ENCODE results near the gene AFG3L2.

Gene AFG3L2

GRCh38 chr18:12324991-12325725 is 51.9 kb downstream of the AFG3L2 start:
- 0 out of 2 replicates have a peak, but pooled peaks cover 3% of the 10 kb centered on the region for H3F3A ChIP-seq (ENCODE audit: insufficient read depth, low read length)
- H2AFZ ChIP-seq (ENCODE audit: low read length): no peak overlapping the region
- no peak overlapping the region for H3K4me2 ChIP-seq (ENCODE audit: low read length)
- H3K79me2 ChIP-seq (ENCODE audit: insufficient read depth, low read length): no peaks in the 10 kb centered on the region
- no peaks in the 10 kb centered on the region for H3K9me3 ChIP-seq (ENCODE audit: low read length)
- no peaks in the 10 kb centered on the region for H3K4me1 ChIP-seq (ENCODE audit: insufficient read depth, low read length, severe bottlenecking)
- no peak overlapping the region for H3K27ac ChIP-seq (ENCODE audit: low read depth, low read length, poor library complexity, severe bottlenecking)
- no peak overlapping the region for H3K4me3 ChIP-seq (ENCODE audit: low read depth, low read length, poor library complexity, severe bottlenecking)
- no peak overlapping the region for H3K9ac ChIP-seq (ENCODE audit: low read length)
- H4K20me1 ChIP-seq (ENCODE audit: insufficient read depth, low read length): no peaks in the 10 kb centered on the region
- H3K27me3 ChIP-seq (ENCODE audit: insufficient read depth, low read length): no peaks in the 10 kb centered on the region
- H3K9me2 ChIP-seq (ENCODE audit: low read depth, low read length): no peaks in the 10 kb centered on the region
- TF ChIP-seq CTCF (IDR thresholded peaks at IDR 0.05; ENCODE audit: low read length) (no peak), EZH2 (IDR thresholded peaks at IDR 0.05; ENCODE audit: borderline replicate concordance, low read length) (no peak)
- H3K36me3 ChIP-seq (ENCODE audit: insufficient read depth, low read length): peaks cover 51% of the 10 kb centered on the region

GRCh38 chr18:12321333-12321732 is 55.7 kb downstream of the AFG3L2 start:
- Histone ChIP-seq H3K36me3 (ENCODE audit: insufficient read depth, low read length) (peaks cover 19% of the 10 kb centered on the region), H2AFZ (ENCODE audit: low read length) (no peak overlapping the region), H3K27me3 (ENCODE audit: insufficient read depth, low read length) (no peaks in the 10 kb centered on the region), H4K20me1 (ENCODE audit: insufficient read depth, low read length) (no peaks in the 10 kb centered on the region), H3K4me2 (ENCODE audit: low read length) (no peak overlapping the region), H3K27ac (ENCODE audit: low read depth, low read length, poor library complexity, severe bottlenecking) (no peak overlapping the region), H3K9me3 (ENCODE audit: low read length) (no peaks in the 10 kb centered on the region), H3K4me1 (ENCODE audit: insufficient read depth, low read length, severe bottlenecking) (no peaks in the 10 kb centered on the region), H3K4me3 (ENCODE audit: low read depth, low read length, poor library complexity, severe bottlenecking) (no peak overlapping the region), H3K79me2 (ENCODE audit: insufficient read depth, low read length) (no peaks in the 10 kb centered on the region), H3K9me2 (ENCODE audit: low read depth, low read length) (no peaks in the 10 kb centered on the region), H3F3A (ENCODE audit: insufficient read depth, low read length) (no peaks in the 10 kb centered on the region), H3K9ac (ENCODE audit: low read length) (no peak overlapping the region)
- TF ChIP-seq EZH2 (IDR thresholded peaks at IDR 0.05; ENCODE audit: borderline replicate concordance, low read length) (no peak), CTCF (IDR thresholded peaks at IDR 0.05; ENCODE audit: low read length) (no peak)

- H3K9me3 ChIP-seq (ENCODE audit: low read length): no peaks in the 10 kb centered on the region
- H3K27me3 ChIP-seq (ENCODE audit: insufficient read depth, low read length): peaks cover 2% of the 10 kb centered on the region; the same call in 1 of the 2 replicates
- H3K9ac ChIP-seq (ENCODE audit: low read length): no peak overlapping the region
- no peak overlapping the region for H3K27ac ChIP-seq (ENCODE audit: low read depth, low read length, poor library complexity, severe bottlenecking)
- H3K36me3 ChIP-seq (ENCODE audit: insufficient read depth, low read length): no peaks in the 10 kb centered on the region
- H3K79me2 ChIP-seq (ENCODE audit: insufficient read depth, low read length): no peaks in the 10 kb centered on the region
- H4K20me1 ChIP-seq (ENCODE audit: insufficient read depth, low read length): no peaks in the 10 kb centered on the region
- no peaks in the 10 kb centered on the region for H3K4me1 ChIP-seq (ENCODE audit: insufficient read depth, low read length, severe bottlenecking)
- no peak overlapping the region for H3K4me3 ChIP-seq (ENCODE audit: low read depth, low read length, poor library complexity, severe bottlenecking)
- no peak for TF ChIP-seq EZH2 (IDR thresholded peaks at IDR 0.05; ENCODE audit: borderline replicate concordance, low read length)
- TF ChIP-seq CTCF (IDR thresholded peaks at IDR 0.05; ENCODE audit: low read length): no peak
- no peak overlapping the region for H2AFZ ChIP-seq (ENCODE audit: low read length)
- H3K4me2 ChIP-seq (ENCODE audit: low read length): no peak overlapping the region
- no peaks in the 10 kb centered on the region for H3K9me2 ChIP-seq (ENCODE audit: low read depth, low read length)
- no peaks in the 10 kb centered on the region for H3F3A ChIP-seq (ENCODE audit: insufficient read depth, low read length)
Observed at GRCh38 chr18:12318857-12319256, 58.2 kb downstream of the AFG3L2 start.

Data from OCI-LY1 (cell line).